ENCODE data around the gene GPC1.

The GPC1 gene

GRCh38 chr2:240419271-240419670 is 16.2 kb upstream of the GPC1 start:
- no peak for TF ChIP-seq CSDC2 (CRISPR knock-in tag; IDR thresholded peaks at IDR 0.05)
- ATAC-seq = no peak

- no peak for ATAC-seq
- TF ChIP-seq ZNF70 (CRISPR knock-in tag; IDR thresholded peaks at IDR 0.05) (no peak), PPARA (CRISPR knock-in tag; IDR thresholded peaks at IDR 0.05; ENCODE audit: borderline replicate concordance) (no peak), BACH2 (CRISPR knock-in tag; IDR thresholded peaks at IDR 0.05; ENCODE audit: borderline replicate concordance) (no peak), OSR1 (CRISPR knock-in tag; IDR thresholded peaks at IDR 0.05) (no peak), GLIS3 (CRISPR knock-in tag; IDR thresholded peaks at IDR 0.05) (no peak)
Measured at GRCh38 chr2:240419723-240420122, 15.7 kb upstream of the GPC1 start.

DNA sequence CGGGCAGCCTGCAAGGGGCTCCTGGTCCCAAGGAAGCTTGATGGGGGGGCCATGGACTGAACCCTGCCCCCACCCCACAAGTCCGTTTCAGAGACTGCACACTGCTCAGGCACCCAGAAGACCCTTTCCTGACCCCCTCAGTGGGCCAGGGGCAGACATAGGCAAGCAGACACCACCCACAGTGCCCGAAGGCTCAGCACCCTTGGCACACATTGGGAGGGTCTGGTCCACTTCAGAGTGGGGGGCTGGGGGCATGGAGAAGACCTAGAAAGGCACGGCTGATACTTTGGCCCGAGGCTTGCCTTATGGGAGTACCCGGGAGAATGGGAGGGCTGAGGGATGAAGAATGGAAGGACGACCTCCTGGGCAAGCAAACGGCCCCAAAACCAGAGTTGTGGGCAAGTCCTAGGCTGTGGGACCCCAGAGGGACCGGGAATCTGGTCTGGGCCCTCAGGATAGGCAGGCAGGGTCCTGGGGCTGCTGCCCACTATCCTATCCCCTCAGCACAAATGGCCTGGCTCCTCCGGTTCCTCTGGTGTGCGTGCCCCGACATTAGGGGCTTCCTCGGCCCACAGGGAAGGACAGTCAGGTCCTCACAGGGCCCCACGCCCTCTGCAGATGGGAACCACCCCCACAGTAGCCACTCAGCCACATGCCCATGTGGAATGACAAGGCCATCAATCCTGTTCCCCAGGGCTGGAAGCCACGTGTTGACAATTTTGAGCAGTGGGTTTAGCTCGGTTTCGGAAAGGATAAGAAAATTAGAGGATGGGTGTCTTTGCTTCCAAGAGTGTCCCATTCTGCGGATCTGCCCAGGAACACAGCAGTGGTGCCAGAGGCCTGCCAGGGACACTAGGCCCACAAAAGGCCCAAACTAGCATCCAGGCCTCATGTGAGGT is 15.0 kb upstream of the GPC1 start:
- no peak for ATAC-seq
- TF ChIP-seq ISL1 (CRISPR knock-in tag; IDR thresholded peaks at IDR 0.05) (no peak), PPARA (CRISPR knock-in tag; IDR thresholded peaks at IDR 0.05; ENCODE audit: borderline replicate concordance) (no peak), ZNF565 (CRISPR knock-in tag; conservative IDR thresholded peaks at IDR 0.05; ENCODE audit: low read depth) (no peak), ZFP3 (CRISPR knock-in tag; IDR thresholded peaks at IDR 0.05) (no peak), ESRRG (CRISPR knock-in tag; IDR thresholded peaks at IDR 0.05) (no peak), GLIS3 (CRISPR knock-in tag; IDR thresholded peaks at IDR 0.05) (no peak), BACH2 (CRISPR knock-in tag; IDR thresholded peaks at IDR 0.05; ENCODE audit: borderline replicate concordance) (no peak), ZNF70 (CRISPR knock-in tag; IDR thresholded peaks at IDR 0.05) (no peak), TCF4 (CRISPR knock-in tag; IDR thresholded peaks at IDR 0.05; ENCODE audit: borderline replicate concordance) (no peak), OSR1 (CRISPR knock-in tag; IDR thresholded peaks at IDR 0.05) (no peak), SNAI2 (CRISPR knock-in tag; IDR thresholded peaks at IDR 0.05) (no peak)
- TF ChIP-seq, protein P1, sequence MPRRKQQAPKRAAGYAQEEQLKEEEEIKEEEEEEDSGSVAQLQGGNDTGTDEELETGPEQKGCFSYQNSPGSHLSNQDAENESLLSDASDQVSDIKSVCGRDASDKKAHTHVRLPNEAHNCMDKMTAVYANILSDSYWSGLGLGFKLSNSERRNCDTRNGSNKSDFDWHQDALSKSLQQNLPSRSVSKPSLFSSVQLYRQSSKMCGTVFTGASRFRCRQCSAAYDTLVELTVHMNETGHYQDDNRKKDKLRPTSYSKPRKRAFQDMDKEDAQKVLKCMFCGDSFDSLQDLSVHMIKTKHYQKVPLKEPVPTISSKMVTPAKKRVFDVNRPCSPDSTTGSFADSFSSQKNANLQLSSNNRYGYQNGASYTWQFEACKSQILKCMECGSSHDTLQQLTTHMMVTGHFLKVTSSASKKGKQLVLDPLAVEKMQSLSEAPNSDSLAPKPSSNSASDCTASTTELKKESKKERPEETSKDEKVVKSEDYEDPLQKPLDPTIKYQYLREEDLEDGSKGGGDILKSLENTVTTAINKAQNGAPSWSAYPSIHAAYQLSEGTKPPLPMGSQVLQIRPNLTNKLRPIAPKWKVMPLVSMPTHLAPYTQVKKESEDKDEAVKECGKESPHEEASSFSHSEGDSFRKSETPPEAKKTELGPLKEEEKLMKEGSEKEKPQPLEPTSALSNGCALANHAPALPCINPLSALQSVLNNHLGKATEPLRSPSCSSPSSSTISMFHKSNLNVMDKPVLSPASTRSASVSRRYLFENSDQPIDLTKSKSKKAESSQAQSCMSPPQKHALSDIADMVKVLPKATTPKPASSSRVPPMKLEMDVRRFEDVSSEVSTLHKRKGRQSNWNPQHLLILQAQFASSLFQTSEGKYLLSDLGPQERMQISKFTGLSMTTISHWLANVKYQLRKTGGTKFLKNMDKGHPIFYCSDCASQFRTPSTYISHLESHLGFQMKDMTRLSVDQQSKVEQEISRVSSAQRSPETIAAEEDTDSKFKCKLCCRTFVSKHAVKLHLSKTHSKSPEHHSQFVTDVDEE (CRISPR knock-in tag; IDR thresholded peaks at IDR 0.05) = no peak
- TF ChIP-seq, protein P2, sequence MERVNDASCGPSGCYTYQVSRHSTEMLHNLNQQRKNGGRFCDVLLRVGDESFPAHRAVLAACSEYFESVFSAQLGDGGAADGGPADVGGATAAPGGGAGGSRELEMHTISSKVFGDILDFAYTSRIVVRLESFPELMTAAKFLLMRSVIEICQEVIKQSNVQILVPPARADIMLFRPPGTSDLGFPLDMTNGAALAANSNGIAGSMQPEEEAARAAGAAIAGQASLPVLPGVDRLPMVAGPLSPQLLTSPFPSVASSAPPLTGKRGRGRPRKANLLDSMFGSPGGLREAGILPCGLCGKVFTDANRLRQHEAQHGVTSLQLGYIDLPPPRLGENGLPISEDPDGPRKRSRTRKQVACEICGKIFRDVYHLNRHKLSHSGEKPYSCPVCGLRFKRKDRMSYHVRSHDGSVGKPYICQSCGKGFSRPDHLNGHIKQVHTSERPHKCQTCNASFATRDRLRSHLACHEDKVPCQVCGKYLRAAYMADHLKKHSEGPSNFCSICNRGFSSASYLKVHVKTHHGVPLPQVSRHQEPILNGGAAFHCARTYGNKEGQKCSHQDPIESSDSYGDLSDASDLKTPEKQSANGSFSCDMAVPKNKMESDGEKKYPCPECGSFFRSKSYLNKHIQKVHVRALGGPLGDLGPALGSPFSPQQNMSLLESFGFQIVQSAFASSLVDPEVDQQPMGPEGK (CRISPR knock-in tag; IDR thresholded peaks at IDR 0.05; ENCODE audit: borderline replicate concordance) = no peak
- TF ChIP-seq, protein P3, sequence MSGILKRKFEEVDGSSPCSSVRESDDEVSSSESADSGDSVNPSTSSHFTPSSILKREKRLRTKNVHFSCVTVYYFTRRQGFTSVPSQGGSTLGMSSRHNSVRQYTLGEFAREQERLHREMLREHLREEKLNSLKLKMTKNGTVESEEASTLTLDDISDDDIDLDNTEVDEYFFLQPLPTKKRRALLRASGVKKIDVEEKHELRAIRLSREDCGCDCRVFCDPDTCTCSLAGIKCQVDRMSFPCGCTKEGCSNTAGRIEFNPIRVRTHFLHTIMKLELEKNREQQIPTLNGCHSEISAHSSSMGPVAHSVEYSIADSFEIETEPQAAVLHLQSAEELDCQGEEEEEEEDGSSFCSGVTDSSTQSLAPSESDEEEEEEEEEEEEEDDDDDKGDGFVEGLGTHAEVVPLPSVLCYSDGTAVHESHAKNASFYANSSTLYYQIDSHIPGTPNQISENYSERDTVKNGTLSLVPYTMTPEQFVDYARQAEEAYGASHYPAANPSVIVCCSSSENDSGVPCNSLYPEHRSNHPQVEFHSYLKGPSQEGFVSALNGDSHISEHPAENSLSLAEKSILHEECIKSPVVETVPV (CRISPR knock-in tag; IDR thresholded peaks at IDR 0.05) = no peak
- TF ChIP-seq, protein P4, sequence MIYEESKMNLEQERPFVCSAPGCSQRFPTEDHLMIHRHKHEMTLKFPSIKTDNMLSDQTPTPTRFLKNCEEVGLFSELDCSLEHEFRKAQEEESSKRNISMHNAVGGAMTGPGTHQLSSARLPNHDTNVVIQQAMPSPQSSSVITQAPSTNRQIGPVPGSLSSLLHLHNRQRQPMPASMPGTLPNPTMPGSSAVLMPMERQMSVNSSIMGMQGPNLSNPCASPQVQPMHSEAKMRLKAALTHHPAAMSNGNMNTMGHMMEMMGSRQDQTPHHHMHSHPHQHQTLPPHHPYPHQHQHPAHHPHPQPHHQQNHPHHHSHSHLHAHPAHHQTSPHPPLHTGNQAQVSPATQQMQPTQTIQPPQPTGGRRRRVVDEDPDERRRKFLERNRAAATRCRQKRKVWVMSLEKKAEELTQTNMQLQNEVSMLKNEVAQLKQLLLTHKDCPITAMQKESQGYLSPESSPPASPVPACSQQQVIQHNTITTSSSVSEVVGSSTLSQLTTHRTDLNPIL (CRISPR knock-in tag; IDR thresholded peaks at IDR 0.05; ENCODE audit: low read depth) = no peak

GRCh38 chr2:240421381-240421780 is 14.1 kb upstream of the GPC1 start:
- TF ChIP-seq, protein P2 (CRISPR knock-in tag; IDR thresholded peaks at IDR 0.05; ENCODE audit: borderline replicate concordance) = no peak
- TF ChIP-seq OSR1 (CRISPR knock-in tag; IDR thresholded peaks at IDR 0.05) (no peak), ZFP3 (CRISPR knock-in tag; IDR thresholded peaks at IDR 0.05) (no peak), RARB (CRISPR knock-in tag; IDR thresholded peaks at IDR 0.05) (no peak)
- TF ChIP-seq, protein P1 (CRISPR knock-in tag; IDR thresholded peaks at IDR 0.05) = no peak
- TF ChIP-seq, protein P4 (CRISPR knock-in tag; IDR thresholded peaks at IDR 0.05; ENCODE audit: low read depth) = no peak
- ATAC-seq = no peak
